Activated B cell treated with CpG ODN at 0.5 μM for 24 hours (primary cell): ENCODE results near the gene SLC25A30. TPM values are rescaled to one million over a fixed set of nuclear protein-coding genes. Genes with fewer than 3 reads are reported as not detected.

Experiments used
- ATAC-seq: fragments of 200-7000 bp; cut with Tn5 transposase; one replicate; pipeline ENCODE4 v1.10.0; 2021; ENCODE audit warnings: low read depth, mild to moderate bottlenecking, moderate library complexity
- CTCF ChIA-PET: fragments of 350-600 bp; sonication (Branson Sonifier 250); formaldehyde crosslinking; loops from one replicate; lab custom pipeline; 2021; ENCODE audit warnings: antibody characterized with exemption; lab: Charles Lee
- POLR2A ChIA-PET: fragments of 350-600 bp; sonication (Branson Sonifier 250); formaldehyde crosslinking; loops from one replicate; lab custom pipeline; 2021; ENCODE audit warnings: antibody characterized with exemption; lab: Charles Lee
- DNase-seq: peaks from one replicate; pipeline ENCODE4 v3.0.0; 2022
- H3K27ac Mint-ChIP-seq: one replicate; pipeline ENCODE4 v1.8.0; 2020; ENCODE audit warnings: mixed read lengths
- H3K27me3 Mint-ChIP-seq: one replicate; pipeline ENCODE4 v1.8.0; 2021; ENCODE audit warnings: mixed read lengths
- H3K36me3 Mint-ChIP-seq: one replicate; pipeline ENCODE4 v1.8.0; 2021; ENCODE audit warnings: low read depth, mixed read lengths
- H3K4me1 Mint-ChIP-seq: one replicate; pipeline ENCODE4 v1.8.0; 2021; ENCODE audit warnings: mixed read lengths
- H3K4me3 Mint-ChIP-seq: one replicate; pipeline ENCODE4 v1.8.0; 2020; ENCODE audit warnings: mild to moderate bottlenecking, mixed read lengths
- H3K9me3 Mint-ChIP-seq: one replicate; pipeline ENCODE4 v1.8.0; 2020; ENCODE audit warnings: mixed read lengths
- intact Hi-C: fragments of 100-400 bp; cut with micrococcal nuclease; formaldehyde crosslinking; loops from one replicate; pipeline ENCODE4 v1.15.1; 2024
- total RNA-seq: library from RNA; stranded (reverse); gene quantifications from 2 replicates; pipeline ENCODE4 v1.2.3, GENCODE V29; 2022
- TF ChIP-seq, protein P1 (sequence below): fragments of 200-600 bp; IDR thresholded peaks from one replicate; pipeline ENCODE4 v1.8.0; 2022; ENCODE audit warnings: antibody characterized with exemption, mild to moderate bottlenecking

Gene SLC25A30
- total RNA-seq, 1 donor from 2014 or later = 19.3 TPM

DNA sequence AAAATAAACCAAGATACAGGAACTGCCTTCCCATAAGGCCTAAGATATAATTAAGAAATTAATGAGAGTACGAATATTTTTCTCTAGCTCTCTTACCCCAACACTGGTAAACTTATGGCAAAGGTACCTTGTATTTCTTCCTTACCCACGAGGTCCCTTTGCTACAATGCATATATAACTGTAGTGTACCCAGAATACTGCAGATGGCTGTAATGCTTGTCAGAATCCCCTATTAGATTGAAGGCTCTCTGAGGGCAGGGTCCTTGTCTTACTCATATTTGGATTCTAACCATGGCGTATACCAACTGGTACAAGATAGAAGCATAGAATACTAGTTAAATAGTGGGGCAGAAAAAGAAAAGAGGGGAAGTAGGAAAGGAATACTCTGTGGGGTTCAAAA is 15.1 kb downstream of the SLC25A30 start:
- no peaks in the 10 kb centered on the region for H3K4me1 Mint-ChIP-seq
- H3K27ac Mint-ChIP-seq = no peak overlapping the region
- no peak overlapping the region for H3K4me3 Mint-ChIP-seq
- TF ChIP-seq, protein P1, sequence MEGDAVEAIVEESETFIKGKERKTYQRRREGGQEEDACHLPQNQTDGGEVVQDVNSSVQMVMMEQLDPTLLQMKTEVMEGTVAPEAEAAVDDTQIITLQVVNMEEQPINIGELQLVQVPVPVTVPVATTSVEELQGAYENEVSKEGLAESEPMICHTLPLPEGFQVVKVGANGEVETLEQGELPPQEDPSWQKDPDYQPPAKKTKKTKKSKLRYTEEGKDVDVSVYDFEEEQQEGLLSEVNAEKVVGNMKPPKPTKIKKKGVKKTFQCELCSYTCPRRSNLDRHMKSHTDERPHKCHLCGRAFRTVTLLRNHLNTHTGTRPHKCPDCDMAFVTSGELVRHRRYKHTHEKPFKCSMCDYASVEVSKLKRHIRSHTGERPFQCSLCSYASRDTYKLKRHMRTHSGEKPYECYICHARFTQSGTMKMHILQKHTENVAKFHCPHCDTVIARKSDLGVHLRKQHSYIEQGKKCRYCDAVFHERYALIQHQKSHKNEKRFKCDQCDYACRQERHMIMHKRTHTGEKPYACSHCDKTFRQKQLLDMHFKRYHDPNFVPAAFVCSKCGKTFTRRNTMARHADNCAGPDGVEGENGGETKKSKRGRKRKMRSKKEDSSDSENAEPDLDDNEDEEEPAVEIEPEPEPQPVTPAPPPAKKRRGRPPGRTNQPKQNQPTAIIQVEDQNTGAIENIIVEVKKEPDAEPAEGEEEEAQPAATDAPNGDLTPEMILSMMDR = no peak
- H3K36me3 Mint-ChIP-seq = peaks cover 78% of the 10 kb centered on the region
- H3K9me3 Mint-ChIP-seq = no peaks in the 10 kb centered on the region
- ChIA-PET POLR2A (no interaction called here), CTCF (interaction anchor here (1.0 to 1.1 kb wide), 2 partner anchors 11 to 36 kb away, joined by 3 read pairs; no protein-coding TSS in a partner anchor)
- DNase-seq (no peak), ATAC-seq (no peak)
- intact Hi-C loops = no loop called here
- no peaks in the 10 kb centered on the region for H3K27me3 Mint-ChIP-seq

DNA sequence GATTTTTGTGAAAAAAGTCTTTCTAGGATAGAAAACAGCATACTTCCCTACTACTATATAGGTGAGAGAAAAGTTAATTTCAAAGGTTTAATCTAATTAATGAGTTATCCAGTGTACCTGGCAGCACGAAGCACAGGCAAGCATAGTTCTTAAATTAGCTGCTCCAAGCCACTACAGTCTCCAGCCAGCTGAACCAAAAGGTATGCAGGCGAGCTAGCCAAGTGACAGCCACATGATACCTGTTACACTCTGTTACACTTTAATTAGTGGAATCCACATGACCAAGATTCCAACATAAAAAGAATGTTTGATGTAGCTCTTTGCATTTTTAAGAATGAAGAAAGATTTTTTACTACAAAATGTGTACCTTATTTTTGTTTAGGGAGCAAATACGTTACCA is 15.5 kb downstream of the SLC25A30 start:
- TF ChIP-seq, protein P1 = no peak
- CTCF ChIA-PET = interaction anchor here (1.0 to 1.1 kb wide), 2 partner anchors 11 to 35 kb away, joined by 3 read pairs; no protein-coding TSS in a partner anchor
- no peak overlapping the region for H3K4me3 Mint-ChIP-seq
- H3K36me3 Mint-ChIP-seq = peaks cover 78% of the 10 kb centered on the region
- intact Hi-C loops = no loop called here
- POLR2A ChIA-PET = no interaction called here
- ATAC-seq = no peak
- no peaks in the 10 kb centered on the region for H3K27me3 Mint-ChIP-seq
- H3K27ac Mint-ChIP-seq = no peak overlapping the region
- H3K9me3 Mint-ChIP-seq = no peaks in the 10 kb centered on the region
- H3K4me1 Mint-ChIP-seq = no peaks in the 10 kb centered on the region
- no peak for DNase-seq

DNA sequence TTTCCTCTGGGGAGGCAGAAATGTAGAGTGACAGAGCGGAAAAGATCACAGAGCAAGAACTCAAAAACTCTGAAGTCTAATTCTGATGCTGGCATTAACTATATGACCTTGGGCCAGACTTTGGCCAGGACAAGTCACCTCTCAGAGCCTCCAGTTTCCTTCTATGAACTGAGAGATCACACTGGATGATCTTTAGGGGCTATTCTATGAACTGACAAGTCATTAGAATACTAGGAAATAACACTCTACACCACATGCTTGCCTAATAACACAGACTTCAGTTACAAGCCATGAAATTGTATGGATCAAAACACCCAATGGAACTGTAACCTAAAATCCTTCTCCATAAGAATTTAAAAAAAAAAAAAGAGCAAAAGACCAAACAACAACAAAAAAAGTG is 16.9 kb downstream of the SLC25A30 start:
- DNase-seq (no peak), ATAC-seq (no peak)
- intact Hi-C loops = no loop called here
- ChIA-PET POLR2A (no interaction called here), CTCF (no interaction called here)
- Mint-ChIP-seq H3K9me3 (no peaks in the 10 kb centered on the region), H3K36me3 (peaks cover 75% of the 10 kb centered on the region), H3K4me3 (no peak overlapping the region), H3K27ac (no peak overlapping the region), H3K27me3 (no peaks in the 10 kb centered on the region), H3K4me1 (no peaks in the 10 kb centered on the region)
- TF ChIP-seq, protein P1 = no peak

DNA sequence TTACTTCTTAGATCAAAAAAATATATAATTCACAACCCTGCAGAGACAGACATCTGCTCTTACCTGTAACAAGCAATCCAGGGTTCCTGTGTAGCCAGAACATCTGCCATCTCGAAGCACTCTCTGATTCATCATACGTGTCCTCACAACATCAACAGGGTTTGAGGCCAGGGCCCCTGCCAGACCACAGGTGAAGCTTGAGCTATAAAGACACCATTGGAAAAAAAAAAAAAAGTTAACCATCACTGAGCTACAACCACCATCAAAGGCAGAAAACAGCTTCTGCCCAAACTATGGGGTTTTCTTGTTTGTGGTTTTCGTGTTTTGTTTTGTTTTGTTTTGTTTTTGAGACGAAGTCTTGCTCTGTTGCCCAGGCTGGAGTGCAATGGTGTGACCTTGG is 19.3 kb downstream of the SLC25A30 start:
- ChIA-PET POLR2A (interaction anchor here (0.7 to 1.0 kb wide), 2 partner anchors 17 to 1252 kb away, joined by 3 to 4 read pairs; no protein-coding TSS in a partner anchor), CTCF (no interaction called here)
- Mint-ChIP-seq H3K27ac (no peak overlapping the region), H3K9me3 (no peaks in the 10 kb centered on the region), H3K27me3 (no peaks in the 10 kb centered on the region), H3K4me1 (no peaks in the 10 kb centered on the region), H3K36me3 (peaks cover 74% of the 10 kb centered on the region), H3K4me3 (no peak overlapping the region)
- DNase-seq = no peak
- ATAC-seq = no peak
- intact Hi-C loops = no loop called here
- TF ChIP-seq, protein P1 = no peak

DNA sequence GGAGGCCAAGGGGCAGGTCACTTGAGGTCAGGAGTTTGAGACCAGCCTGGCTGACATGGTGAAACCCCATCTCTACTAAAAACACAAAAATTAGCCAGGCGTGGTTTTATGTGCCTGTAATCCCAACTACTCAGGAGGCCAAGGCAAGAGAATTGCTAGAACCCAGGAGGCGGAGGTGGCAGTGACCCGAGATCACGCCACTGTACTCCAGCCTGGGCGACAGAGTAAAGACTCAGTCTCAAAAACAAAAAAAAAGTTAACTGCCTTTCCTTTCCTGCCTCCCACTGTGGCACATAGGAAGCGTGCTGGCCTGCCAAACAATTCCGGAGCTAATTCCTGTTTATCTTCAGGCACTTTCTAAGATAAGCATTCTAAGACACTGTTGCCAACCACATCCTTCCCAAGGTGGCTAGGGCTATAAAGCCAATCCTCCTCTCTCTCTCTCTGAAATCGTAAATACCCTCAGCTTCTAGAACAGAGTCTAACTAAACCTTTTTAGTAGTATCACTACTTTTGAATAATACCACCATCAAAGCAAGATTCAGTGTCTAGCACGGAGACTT is 21.6 kb downstream of the SLC25A30 start:
- H3K4me3 Mint-ChIP-seq = no peak overlapping the region

More for the DNA sequence above, 21.6 kb downstream of the SLC25A30 start:
- intact Hi-C loops = no loop called here
- H3K27me3 Mint-ChIP-seq = no peaks in the 10 kb centered on the region
- H3K9me3 Mint-ChIP-seq = no peaks in the 10 kb centered on the region
- no peaks in the 10 kb centered on the region for H3K4me1 Mint-ChIP-seq
- POLR2A ChIA-PET = no interaction called here
- CTCF ChIA-PET = interaction anchor here (4.8 kb wide), 1 partner anchor 349 kb away, joined by 25 read pairs; no protein-coding TSS in a partner anchor
- no peak overlapping the region for H3K27ac Mint-ChIP-seq
- peaks cover 69% of the 10 kb centered on the region for H3K36me3 Mint-ChIP-seq
- TF ChIP-seq, protein P1 = no peak
- no peak for DNase-seq
- no peak for ATAC-seq
